Osteocyte (in vitro differentiated cells): ENCODE data around the gene TTLL13. TPM values are rescaled to one million over a fixed set of nuclear protein-coding genes. Genes with fewer than 3 reads are reported as not detected.

Experiments used
- DNase-seq: peaks from one replicate; pipeline ENCODE4 v3.0.0; 2021; ENCODE audit warnings: mixed read lengths; ENCODE audit not compliant: unreplicated experiment; ENCODE audit errors: extremely low spot score
- H3K27ac Mint-ChIP-seq: one replicate; pipeline ENCODE4 v1.8.0; 2021; ENCODE audit warnings: mild to moderate bottlenecking, mixed read lengths; ENCODE audit not compliant: unreplicated experiment
- H3K27me3 Mint-ChIP-seq: one replicate; pipeline ENCODE4 v1.8.0; 2021; ENCODE audit warnings: mixed read lengths; ENCODE audit not compliant: unreplicated experiment
- H3K36me3 Mint-ChIP-seq: one replicate; pipeline ENCODE4 v1.8.0; 2021; ENCODE audit warnings: mixed read lengths; ENCODE audit not compliant: unreplicated experiment
- H3K4me1 Mint-ChIP-seq: one replicate; pipeline ENCODE4 v1.8.0; 2021; ENCODE audit warnings: mixed read lengths; ENCODE audit not compliant: unreplicated experiment
- H3K4me3 Mint-ChIP-seq: one replicate; pipeline ENCODE4 v1.8.0; 2021; ENCODE audit warnings: mild to moderate bottlenecking, moderate library complexity, mixed read lengths; ENCODE audit not compliant: unreplicated experiment
- H3K9me3 Mint-ChIP-seq: one replicate; pipeline ENCODE4 v1.8.0; 2021; ENCODE audit warnings: mixed read lengths; ENCODE audit not compliant: unreplicated experiment
- CTCF ChIP-seq: fragments of 200-600 bp; sonication (generic); IDR thresholded peaks from 2 replicates; pipeline ENCODE4 v1.5.0; 2021; ENCODE audit warnings: antibody characterized with exemption, mild to moderate bottlenecking, moderate library complexity
- long read RNA-seq: library from polyadenylated mRNA; unstranded; transcript quantifications from one replicate; pipeline ENCODE4 v2.0.0, GENCODE V29; 2021
- total RNA-seq: library from RNA; stranded (reverse); gene quantifications from 2 replicates; pipeline ENCODE4 v1.2.1, GENCODE V29; 2021

TTLL13 gene
- not detected in 2 replicates for total RNA-seq
- long read RNA-seq = 0 reads

- Mint-ChIP-seq H3K4me1 (peaks cover 6% of the 10 kb centered on the region), H3K9me3 (no peaks in the 10 kb centered on the region), H3K27me3 (no peaks in the 10 kb centered on the region), H3K27ac (peak within 1 kb of the TSS; percentile 50), H3K4me3 (peak within 1 kb of the TSS; percentile 76), H3K36me3 (no peaks in the 10 kb centered on the region)
- DNase-seq = peak; percentile 98
- TF ChIP-seq CTCF = no peak
Measured at GRCh38 chr15:90249203-90249863, at the start of gene TTLL13. Gene TTLL13, plus strand, starts transcription at chr15:90249556. Its CDS starts 1,075 bp downstream, at chr15:90250631.

GRCh38 chr15:90200534-90201129, 48.7 kb upstream of the TTLL13 start:
- Mint-ChIP-seq H3K27me3 (no peaks in the 10 kb centered on the region), H3K4me3 (peak overlapping the region; percentile 76), H3K27ac (peak overlapping the region; percentile 52), H3K36me3 (peaks cover 1% of the 10 kb centered on the region), H3K4me1 (peaks cover 21% of the 10 kb centered on the region), H3K9me3 (no peaks in the 10 kb centered on the region)
- DNase-seq = no peak
- no peak for TF ChIP-seq CTCF

GRCh38 chr15:90201130-90201943, 48.0 kb upstream of the TTLL13 start, which contains the start of gene SEMA4B:
Gene SEMA4B, plus strand, starts transcription at chr15:90201330. Its CDS starts 249 bp downstream, at chr15:90201579.
- Mint-ChIP-seq H3K27me3 (no peaks in the 10 kb centered on the region), H3K36me3 (peaks cover 4% of the 10 kb centered on the region), H3K4me1 (peaks cover 21% of the 10 kb centered on the region), H3K27ac (peak within 1 kb of the TSS; percentile 52), H3K9me3 (no peaks in the 10 kb centered on the region), H3K4me3 (peak within 1 kb of the TSS; percentile 83)
- no peak for DNase-seq
- TF ChIP-seq CTCF = no peak

GRCh38 chr15:90201944-90202375, 47.4 kb upstream of the TTLL13 start:
- H3K27ac Mint-ChIP-seq = peak overlapping the region; percentile 44
- TF ChIP-seq CTCF = no peak
- peak overlapping the region; percentile 83 for H3K4me3 Mint-ChIP-seq
- DNase-seq = no peak
- no peaks in the 10 kb centered on the region for H3K9me3 Mint-ChIP-seq
- no peaks in the 10 kb centered on the region for H3K27me3 Mint-ChIP-seq
- H3K36me3 Mint-ChIP-seq = peaks cover 7% of the 10 kb centered on the region
- H3K4me1 Mint-ChIP-seq = peaks cover 21% of the 10 kb centered on the region
